HG02759 (cell line): Measurements from ENCODE around the gene LRRC4B.

Experiments
- ATAC-seq: cut with Tn5 transposase; IDR thresholded peaks from one replicate; pipeline ENCODE4 v1.9.1; 2021; ENCODE audit warnings: mild to moderate bottlenecking, moderate library complexity; ENCODE audit not compliant: unreplicated experiment

The LRRC4B gene

GRCh38 chr19:50573741-50574461 is 5.7 kb upstream of the LRRC4B start:
- ATAC-seq, result no peak

- ATAC-seq, result no peak
These were observed 2.8 kb upstream of the LRRC4B start for GRCh38 chr19:50570997-50571396.

DNA sequence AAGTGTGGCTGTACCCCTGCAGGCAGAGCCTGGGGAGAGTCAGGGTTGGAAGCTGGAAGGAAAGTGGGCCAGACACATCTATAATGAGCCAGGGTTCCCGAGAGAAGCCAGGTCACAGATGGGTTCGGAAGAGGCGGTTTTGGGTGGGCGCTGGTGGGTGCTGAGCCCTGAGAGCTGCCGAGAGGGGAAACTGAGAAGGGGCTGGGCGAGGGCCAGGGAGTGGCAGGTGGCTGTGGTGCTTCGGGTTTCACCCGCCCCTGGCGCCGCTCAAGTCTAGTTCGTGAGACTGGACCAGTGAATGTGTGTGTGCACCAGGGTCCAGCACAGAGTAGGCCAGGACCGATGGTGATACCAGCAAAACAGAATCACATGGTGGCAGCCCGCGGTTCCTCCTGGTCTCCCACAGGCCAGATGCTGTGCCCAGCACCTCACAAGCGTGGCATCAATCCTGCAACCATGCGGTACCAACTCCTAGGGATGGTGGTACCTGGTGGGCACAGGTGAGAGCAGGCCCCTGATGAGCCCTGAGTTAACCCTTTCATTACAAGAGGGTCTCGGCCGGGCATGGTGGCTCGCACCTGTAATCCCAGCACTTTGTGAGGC is 1.8 kb upstream of the LRRC4B start:
- ATAC-seq, result no peak

GRCh38 chr19:50568728-50569698 is 778 bp upstream of the LRRC4B start:
- ATAC-seq, result no peak

DNA sequence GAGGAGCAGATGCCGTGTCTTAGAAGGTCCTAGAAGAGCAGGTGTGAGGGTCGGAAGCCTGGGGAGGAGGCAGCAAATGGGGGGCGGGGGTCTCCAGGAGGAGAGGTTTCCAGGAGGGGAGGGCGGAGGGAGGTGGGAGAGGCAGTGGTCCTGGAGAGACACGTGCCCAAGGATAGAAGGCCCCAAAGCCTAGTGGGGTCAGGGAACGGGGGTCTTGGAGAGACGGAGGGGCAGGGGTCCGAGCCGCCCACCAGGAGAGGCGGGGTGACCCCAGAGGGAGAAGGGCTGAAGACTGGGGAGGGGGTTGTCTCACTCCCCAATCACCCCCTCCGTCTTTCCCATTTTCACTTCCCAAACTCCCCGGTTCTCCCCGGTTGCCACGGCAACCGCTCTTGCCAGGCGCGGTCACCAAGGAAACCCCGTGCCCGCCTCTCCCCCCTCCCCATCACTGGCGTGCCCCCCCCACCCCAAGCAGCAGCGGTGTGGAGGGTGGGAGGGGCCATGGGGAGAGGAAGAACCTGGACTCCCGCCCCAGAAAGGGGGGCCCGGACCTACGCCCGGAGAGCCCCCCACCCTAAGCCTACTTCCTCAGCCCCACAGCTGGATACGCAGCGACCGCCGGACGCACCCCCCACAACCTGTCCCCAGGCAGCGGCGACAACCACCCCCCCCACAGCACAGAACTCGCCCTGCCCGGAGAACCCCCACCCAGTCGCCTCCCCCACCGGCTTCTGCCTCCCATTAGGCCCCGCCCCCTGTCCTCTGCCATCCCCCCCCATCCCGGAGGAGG is 988 bp downstream of the LRRC4B start:
- ATAC-seq, result no peak

DNA sequence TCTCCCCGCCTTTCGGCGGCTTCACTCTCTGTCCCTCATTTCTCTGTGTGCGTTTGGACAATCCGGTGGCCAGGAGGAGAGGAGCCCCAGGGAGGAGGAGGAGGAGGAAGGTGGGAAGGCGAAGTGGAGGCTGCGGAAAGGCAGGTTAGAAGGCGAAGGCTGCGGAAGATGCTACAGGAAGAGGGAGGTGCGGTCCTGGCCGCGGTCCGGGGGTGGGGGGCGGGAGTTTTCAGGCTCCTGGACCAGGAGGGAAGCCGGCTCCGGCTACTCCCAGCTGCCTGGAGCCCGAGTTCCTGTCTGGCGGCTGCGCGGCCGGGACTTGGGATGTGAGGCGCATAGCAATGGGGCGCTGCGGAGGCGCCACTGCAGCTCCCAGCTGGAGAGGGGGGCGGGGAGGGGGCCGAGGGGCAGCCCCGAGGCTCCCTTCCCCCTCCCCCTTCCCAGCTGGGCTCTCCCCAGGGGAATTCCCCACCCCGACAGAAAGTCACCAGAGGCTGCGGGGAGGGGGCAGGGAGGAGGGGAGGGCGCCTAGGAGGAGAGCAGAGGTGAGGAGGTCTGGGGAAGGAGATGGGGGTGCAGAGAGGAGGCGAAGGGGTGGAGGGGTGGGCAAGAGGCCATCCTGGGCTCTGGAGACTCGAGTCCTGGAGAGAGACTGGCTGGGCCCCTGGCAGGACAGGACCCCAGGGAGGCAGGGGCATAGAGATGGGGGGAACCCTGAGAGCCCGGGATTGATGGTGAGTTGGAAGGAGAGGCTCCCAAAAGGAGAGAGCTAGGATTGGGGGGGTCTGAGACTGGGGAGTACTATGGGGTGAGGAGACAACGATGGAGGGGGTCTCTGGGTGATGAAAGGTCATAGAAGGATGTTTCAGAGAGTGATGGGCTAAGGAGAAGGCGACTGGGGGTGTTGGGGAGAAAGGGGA is 2.0 kb downstream of the LRRC4B start:
- no peak for ATAC-seq

GRCh38 chr19:50564229-50565105 is 3.8 kb downstream of the LRRC4B start:
- ATAC-seq, result no peak

- no peak for ATAC-seq
These were observed 4.6 kb downstream of the LRRC4B start for GRCh38 chr19:50563597-50563996.

GRCh38 chr19:50562996-50563395 is 5.2 kb downstream of the LRRC4B start:
- ATAC-seq, result no peak

- ATAC-seq, result no peak
These were observed 5.9 kb downstream of the LRRC4B start for GRCh38 chr19:50562329-50562728.

DNA sequence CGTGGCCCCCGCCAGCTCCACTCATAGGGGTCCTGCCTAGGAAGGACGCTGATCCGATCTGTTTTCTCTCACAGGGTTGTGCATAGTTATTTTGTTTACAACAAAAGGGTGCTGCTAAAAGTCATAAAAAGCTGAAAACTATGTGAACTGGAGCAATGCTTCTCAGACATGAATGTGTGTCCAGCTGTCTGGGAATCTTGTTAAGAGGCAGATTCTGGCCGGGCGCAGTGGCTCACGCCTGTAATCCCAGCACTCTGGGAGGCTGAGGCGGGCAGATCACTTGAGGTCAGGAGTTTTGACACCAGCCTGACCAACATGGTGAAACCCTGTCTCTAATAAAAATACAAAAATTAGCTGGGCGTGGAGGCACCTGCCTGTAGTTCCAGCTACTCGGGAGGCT is 8.6 kb downstream of the LRRC4B start:
- no peak for ATAC-seq

DNA sequence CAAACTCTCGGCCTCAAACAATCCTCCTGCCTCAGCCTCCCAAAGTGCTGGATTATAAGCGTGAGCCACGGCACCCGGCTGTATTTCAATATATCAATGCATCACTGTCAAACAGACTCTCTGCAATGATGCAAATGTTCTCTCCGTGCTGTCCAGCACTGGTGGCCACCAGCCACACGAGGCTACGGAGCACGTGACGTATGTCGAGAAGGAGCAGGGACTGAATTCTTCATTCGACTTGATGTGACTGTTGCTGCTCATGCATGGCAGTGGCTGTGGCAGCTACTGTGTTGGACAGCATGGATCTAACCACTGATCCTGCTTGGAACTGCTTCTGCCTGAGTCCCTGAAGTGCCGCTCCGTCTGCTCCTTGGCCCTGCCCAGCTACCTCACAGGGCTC is 9.8 kb downstream of the LRRC4B start:
- ATAC-seq, result no peak

GRCh38 chr19:50558039-50558438 is 10.2 kb downstream of the LRRC4B start:
- ATAC-seq, result no peak

GRCh38 chr19:50557009-50557613 is 11.1 kb downstream of the LRRC4B start:
- ATAC-seq, result no peak

DNA sequence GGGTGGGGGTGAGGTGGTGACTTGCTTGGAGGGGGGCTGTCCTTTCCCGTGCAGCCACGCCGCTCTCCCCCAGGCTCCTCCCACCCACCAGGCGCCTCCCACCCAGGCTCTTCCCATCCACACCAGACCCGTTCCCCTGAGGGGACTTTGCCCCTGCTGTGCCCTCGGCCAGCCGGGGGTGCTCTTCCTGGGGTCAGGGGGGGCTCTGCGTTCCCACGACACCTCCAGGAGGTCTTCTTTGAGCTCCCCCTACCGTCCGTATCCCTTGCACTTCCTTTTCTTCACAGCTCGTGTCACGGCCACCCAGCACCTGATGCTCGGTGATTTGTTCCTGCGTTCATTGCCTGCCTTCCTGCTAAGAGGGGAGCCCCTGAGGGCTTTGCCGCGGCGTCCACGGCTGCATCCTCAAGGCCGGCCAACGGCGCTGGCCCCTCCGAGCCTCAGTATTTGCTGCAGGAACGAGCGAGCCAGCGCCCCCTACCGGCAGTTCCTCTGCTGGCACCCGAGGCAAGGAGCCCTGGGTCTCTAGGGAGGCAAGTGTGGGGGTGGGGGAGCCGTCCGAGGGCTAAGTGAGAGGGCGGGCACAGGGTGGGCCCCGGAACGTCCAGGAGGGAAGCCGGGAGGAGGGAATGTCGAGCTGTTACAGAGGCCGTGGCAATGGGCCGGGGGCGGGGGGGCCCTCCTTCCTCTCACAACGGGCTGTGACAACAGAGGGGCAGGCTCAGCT is 11.8 kb downstream of the LRRC4B start:
- ATAC-seq, result no peak

DNA sequence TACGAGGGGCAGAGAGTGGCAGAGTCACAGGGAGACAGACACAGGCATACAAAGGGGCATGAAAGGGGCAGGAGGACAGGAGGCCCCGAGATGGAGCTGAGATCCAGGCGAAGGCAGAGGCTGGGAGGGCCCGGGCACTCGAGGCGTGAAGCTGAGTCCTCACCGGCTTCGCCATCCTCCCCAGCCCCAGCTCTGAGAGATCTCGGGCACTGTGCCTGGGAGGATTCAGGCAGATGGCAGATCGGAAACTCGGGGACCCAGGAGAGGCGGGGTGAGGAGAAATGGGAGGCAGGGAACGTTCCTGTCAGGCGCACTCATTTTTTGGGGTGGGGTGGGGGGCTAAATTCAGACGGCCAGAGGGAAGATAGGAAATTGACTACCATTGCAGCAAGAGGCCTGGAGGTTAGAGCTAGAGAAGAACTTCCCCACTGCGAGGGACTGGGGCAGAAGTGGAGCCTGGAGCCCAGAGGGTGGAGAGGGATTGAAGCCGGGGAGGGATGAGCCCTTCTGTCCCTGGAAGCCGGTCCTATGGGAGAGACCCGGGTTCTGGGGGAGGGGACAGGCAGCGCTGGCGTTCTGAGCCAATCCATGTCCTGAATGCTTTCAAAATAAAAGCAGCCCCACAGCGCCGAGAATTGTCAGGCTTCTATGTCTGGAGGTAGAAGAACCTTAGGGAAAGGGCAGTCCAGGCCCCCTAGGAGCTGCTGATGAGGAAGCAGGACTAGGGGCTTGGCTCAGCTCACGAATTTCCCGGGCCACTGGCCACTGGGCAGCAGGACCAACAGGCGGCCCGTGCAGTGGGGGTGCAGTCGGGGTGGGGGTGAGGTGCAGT is 12.6 kb downstream of the LRRC4B start:
- no peak for ATAC-seq

GRCh38 chr19:50555033-50555432 is 13.2 kb downstream of the LRRC4B start:
- ATAC-seq, result no peak
